CD4-positive, alpha-beta T cell treated with Interleukin-15 for 4 hours (primary cell): ENCODE results near the gene KIR2DL4.
"Not testable (repeated sequence)": the region's sequence is repeated elsewhere in the genome, so short reads cannot be mapped to it uniquely, and the experiment has no call there.

Experiments used
- DNase-seq: peaks from one replicate; pipeline ENCODE4 v3.0.0-alpha.2; 2020; ENCODE audit warnings: low spot score

Gene KIR2DL4

GRCh38 chr19:54803410-54803809 lies at the start of gene KIR2DL4:
Gene KIR2DL4 (plus strand): TSS chr19:54803610. CDS start chr19:54803652, 42 bp downstream.
- DNase-seq, result no peak

- not testable (repeated sequence) for DNase-seq
Measured at GRCh38 chr19:54756204-54757110, 47.0 kb upstream of the KIR2DL4 start.

DNA sequence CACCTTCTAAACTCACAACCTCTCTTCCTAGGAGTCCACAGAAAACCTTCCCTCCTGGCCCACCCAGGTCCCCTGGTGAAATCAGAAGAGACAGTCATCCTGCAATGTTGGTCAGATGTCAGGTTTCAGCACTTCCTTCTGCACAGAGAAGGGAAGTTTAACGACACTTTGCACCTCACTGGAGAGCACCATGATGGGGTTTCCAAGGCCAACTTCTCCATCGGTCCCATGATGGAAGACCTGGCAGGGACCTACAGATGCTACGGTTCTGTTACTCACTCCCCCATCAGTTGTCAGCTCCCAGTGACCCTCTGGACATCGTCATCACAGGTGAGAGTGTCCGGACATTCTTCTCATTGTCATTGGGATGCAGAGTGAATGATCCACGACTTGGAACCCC lies 44.8 kb upstream of the KIR2DL4 start:
- DNase-seq, result not testable (repeated sequence)

- not testable (repeated sequence) for DNase-seq
Measured at GRCh38 chr19:54764219-54764618, 39.2 kb upstream of the KIR2DL4 start.

DNA sequence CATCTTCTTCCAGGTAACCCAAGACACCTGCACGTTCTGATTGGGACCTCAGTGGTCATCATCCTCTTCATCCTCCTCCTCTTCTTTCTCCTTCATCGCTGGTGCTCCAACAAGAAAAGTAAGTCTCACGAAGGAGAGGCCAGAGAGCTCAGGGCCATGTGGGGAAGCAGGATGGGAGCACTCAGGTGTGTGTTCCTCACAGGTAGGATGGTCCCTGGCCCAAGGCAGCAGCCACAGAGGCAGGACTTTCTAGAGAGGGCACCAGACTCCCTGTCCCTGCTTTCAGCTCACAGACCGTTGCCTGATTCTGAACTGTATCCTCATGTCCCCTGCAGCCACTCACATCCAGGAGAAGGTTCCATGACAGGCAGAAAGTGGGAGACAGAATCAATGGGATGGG lies 36.9 kb upstream of the KIR2DL4 start:
- DNase-seq, result not testable (repeated sequence)

- not testable (repeated sequence) for DNase-seq
Measured at GRCh38 chr19:54769646-54770045, 33.8 kb upstream of the KIR2DL4 start, which contains the start of gene KIR2DL1. Gene KIR2DL1 (plus strand): TSS chr19:54769793. CDS start chr19:54769851, 58 bp downstream.

DNA sequence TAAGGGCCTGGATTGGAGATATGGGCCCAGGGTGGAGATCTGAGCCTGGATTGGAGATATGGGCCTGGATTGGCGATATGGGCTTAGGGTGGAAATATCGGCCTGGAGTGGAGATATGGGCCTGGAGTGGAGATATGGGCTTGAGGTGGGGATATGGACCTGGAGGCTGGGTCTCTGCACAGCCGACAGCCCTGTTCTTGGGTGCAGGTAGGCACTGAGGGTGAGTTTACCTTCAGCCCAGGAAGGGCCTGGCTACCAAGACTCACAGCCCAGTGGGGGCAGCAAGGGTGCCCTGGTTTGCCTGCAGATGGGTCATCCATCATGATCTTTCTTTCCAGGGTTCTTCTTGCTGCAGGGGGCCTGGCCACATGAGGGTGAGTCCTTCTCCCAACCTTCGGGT lies 32.9 kb upstream of the KIR2DL4 start:
- DNase-seq, result not testable (repeated sequence)

DNA sequence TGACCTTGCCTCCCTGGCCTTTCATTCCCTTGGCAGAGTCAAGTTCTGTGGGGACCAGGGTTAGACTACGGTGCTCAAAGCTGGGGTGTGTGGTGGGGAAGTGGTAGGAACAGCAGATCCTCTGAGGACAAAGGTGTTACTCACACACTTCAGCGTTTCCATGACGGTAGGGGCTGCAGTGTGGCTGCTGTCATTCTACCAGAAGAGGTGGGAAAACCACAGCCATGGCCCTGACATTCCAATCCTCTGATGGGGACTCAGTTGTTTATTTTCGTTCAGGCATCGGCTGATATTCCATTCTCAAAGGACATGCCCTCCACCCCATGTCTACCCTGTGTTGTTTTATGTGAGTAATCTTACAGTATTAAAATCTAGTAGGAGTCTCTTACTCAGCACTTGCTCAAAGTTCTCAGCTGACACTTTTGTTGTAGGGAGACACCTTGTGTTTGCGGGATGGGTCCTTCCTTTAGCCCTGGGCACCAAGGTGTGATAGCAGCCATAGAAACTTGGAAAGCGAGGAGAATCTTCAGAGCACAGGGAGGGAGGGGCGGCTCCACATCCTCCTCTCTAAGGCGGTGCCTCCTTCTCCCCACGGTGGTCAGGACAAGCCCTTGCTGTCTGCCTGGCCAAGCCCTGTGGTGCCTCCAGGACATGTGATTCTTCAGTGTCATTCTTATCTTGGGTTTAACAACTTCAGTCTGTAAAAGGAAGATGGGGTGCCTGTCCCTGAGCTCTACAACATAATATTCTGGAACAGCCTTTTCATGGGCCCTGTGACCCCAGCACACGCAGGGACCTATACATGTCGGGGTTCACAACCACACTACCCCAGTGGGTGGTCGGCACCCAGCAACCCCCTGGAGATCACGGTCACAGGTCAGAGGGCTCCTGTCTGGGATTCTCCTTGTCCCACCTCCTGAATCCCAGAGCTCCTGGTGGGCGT lies 32.1 kb upstream of the KIR2DL4 start:
- DNase-seq, result not testable (repeated sequence)

DNA sequence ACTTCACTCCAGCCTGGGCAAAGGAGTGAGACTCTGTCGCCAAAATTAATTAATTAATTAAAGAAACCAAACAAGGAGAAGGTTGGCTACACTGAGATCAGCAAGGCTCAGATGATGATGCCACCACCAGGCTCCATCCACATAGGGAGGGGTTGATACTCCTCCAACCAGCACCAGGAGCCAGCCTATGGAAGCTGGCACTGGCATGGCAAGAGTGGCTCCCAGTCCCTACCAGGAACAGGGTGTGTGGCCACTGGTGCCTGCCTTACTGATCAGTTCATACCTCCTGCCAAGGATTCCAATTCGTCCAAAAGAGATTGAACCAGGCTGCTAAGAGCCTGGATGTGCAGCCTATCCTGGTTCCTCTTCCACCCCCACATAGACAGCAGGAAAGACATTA lies 30.7 kb upstream of the KIR2DL4 start:
- not testable (repeated sequence) for DNase-seq

DNA sequence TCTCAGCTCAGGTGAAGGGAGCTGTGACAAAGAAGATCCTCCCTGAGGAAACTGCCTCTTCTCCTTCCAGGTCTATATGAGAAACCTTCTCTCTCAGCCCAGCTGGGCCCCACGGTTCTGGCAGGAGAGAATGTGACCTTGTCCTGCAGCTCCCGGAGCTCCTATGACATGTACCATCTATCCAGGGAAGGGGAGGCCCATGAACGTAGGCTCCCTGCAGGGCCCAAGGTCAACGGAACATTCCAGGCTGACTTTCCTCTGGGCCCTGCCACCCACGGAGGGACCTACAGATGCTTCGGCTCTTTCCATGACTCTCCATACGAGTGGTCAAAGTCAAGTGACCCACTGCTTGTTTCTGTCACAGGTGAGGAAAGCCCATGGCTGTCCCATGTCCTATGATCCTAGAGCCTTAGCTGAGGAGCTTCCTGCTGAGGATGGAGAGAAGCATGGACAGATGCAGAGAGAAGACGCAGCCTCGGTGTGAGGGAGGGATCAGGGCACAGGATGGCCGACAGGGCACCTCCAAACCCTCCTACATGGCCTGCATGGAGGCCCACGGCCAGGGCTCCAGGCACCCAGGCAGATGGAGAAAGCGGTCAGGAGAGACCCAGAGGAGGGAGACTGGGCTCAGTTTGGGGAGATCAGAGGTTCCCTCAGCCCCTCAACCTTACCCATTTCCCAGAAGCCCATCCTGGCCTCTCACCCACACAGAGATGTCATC lies 28.2 kb upstream of the KIR2DL4 start:
- DNase-seq, result not testable (repeated sequence)

GRCh38 chr19:54775830-54776229 lies 27.6 kb upstream of the KIR2DL4 start:
- not testable (repeated sequence) for DNase-seq

- DNase-seq, result not testable (repeated sequence)
Measured at GRCh38 chr19:54777851-54778250, 25.6 kb upstream of the KIR2DL4 start.

DNA sequence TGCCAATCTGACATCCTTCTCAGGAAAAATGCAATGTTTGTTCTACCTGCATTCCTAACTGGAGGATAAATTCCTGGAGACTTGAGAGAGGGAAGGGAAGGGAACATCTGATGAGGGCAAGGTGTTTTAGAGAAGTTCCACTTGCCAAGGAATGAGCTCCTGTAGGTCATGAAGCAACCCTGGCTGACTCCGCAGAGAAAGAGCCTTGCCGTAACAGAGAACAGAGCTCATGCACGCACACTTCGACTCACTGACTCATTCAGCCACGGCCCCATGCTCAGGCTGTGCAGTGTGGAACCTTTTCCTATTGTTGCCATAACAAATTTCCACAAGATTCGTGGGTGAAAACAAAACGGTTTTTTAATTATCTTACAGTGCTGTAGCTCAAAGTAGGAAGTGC lies 24.5 kb upstream of the KIR2DL4 start:
- DNase-seq, result not testable (repeated sequence)

DNA sequence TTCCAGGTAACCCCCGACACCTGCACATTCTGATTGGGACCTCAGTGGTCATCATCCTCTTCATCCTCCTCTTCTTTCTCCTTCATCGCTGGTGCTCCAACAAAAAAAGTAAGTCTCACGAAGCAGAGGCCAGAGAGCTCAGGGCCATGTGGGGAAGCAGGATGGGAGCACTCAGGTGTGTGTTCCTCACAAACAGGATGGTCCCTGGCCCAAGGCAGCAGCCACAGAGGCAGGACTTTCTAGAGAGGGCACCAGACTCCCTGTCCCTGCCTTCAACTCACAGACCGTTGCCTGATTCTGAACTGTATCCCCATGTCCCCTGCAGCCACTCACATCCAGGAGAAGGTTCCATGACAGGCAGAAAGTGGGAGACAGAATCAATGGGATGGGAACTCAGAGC lies 20.5 kb upstream of the KIR2DL4 start:
- DNase-seq, result not testable (repeated sequence)

- DNase-seq, result not testable (repeated sequence)
Measured at GRCh38 chr19:54786091-54786723, 17.2 kb upstream of the KIR2DL4 start.

DNA sequence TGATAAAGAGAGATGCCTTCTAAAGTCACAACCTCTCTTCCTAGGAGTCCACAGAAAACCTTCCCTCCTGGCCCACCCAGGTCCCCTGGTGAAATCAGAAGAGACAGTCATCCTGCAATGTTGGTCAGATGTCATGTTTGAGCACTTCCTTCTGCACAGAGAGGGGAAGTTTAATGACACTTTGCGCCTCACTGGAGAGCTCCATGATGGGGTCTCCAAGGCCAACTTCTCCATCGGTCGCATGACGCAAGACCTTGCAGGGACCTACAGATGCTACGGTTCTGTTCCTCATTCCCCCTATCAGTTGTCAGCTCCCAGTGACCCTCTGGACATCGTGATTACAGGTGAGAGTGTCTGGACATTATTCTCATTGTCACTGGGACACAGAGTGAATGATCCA lies 15.3 kb upstream of the KIR2DL4 start:
- DNase-seq, result not testable (repeated sequence)

- DNase-seq, result no peak
Measured at GRCh38 chr19:54790711-54791110, 12.7 kb upstream of the KIR2DL4 start.

DNA sequence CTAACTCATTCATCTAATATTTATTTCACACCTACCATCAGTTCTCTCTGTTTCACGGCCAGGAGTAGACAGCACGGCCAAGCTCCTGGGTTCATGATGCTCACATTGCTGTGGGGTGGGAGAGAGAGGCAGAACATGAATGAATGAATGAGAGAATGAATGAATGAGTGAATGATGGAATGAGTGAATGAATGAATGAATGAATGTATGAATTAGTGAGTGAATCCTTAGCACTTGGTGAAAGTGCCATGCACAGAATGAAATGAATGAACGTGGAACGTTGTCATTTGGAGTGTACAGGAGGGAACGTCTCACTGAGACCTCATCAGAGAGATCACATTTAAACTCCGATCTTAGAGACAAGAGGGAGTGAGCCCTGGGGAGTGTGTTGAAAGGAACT lies 11.9 kb upstream of the KIR2DL4 start:
- no peak for DNase-seq

- DNase-seq, result no peak
Measured at GRCh38 chr19:54792814-54793213, 10.6 kb upstream of the KIR2DL4 start.

- DNase-seq, result no peak
Measured at GRCh38 chr19:54795758-54796157, 7.7 kb upstream of the KIR2DL4 start.

- DNase-seq, result no peak
Measured at GRCh38 chr19:54804101-54804500, 691 bp downstream of the KIR2DL4 start.
